HAP-1 (cell line): ENCODE measurements around the gene TEX55.

ENCODE experiments used
- DNase-seq, 2 experiments: peaks; one replicate each; pipeline ENCODE4 v3.0.0-alpha.2; 2016 to 2020; ENCODE audit warnings: low spot score in 2 of 2
- H3K27me3 ChIP-seq: fragments of 250-450 bp; sonication (Bioruptor Pico); 2 replicates; pipeline ENCODE4 v1.5.1; 2020; ENCODE audit warnings: low read depth, mild to moderate bottlenecking, moderate library complexity
- H3K36me3 ChIP-seq: fragments of 250-450 bp; sonication (Bioruptor Pico); replicated peaks from 2 replicates; pipeline ENCODE4 v1.5.1; 2020; ENCODE audit warnings: mild to moderate bottlenecking
- H3K4me1 ChIP-seq: fragments of 250-450 bp; sonication (Bioruptor Pico); 2 replicates; pipeline ENCODE4 v1.5.1; 2020; ENCODE audit warnings: mild to moderate bottlenecking
- H3K4me3 ChIP-seq: fragments of 250-450 bp; sonication (Bioruptor Pico); 2 replicates; pipeline ENCODE4 v1.5.1; 2020; ENCODE audit warnings: mild to moderate bottlenecking, moderate library complexity
- H3K9me3 ChIP-seq: fragments of 250-450 bp; sonication (Bioruptor Pico); 2 replicates; pipeline ENCODE4 v1.5.1; 2020; ENCODE audit warnings: mild to moderate bottlenecking, moderate library complexity
- in situ Hi-C: fragments of 300-500 bp; cut with MboI; formaldehyde crosslinking; loops from 3 replicates; pipeline ENCODE4 v1.14.3; 2020; ENCODE audit warnings: low sequenced_read_pairs, inconsistent platforms, mixed read lengths

The TEX55 gene

GRCh38 chr3:119176778-119177177, 30.8 kb downstream of the TEX55 start:
- no peak for DNase-seq
- Histone ChIP-seq H3K36me3 (no peaks in the 10 kb centered on the region), H3K9me3 (no peaks in the 10 kb centered on the region), H3K4me3 (no peak overlapping the region), H3K4me1 (no peaks in the 10 kb centered on the region), H3K27me3 (no peaks in the 10 kb centered on the region)
- in situ Hi-C loops, result no loop called here

DNA sequence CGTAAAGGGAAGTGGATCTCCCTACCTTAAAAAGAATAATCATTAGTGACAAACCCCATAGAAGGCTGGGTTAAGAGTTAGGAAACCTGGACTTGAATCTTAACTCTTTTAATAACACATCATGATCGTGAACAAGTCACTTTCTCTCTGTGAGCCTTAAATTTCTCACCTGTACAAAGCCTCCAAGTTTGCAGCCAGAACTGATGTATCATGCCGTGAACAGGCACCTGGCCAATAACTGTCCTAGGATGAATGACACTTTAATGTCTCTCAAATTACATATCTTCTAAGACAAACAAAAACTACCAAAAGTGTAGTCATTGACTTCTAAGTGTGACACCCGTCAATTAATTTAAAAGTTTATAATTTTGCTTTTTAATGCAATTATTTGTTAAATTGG, 31.4 kb downstream of the TEX55 start:
- no peaks in the 10 kb centered on the region for H3K36me3 ChIP-seq
- no peaks in the 10 kb centered on the region for H3K27me3 ChIP-seq
- no peak for DNase-seq
- H3K4me3 ChIP-seq, result no peak overlapping the region
- no peaks in the 10 kb centered on the region for H3K9me3 ChIP-seq
- no peaks in the 10 kb centered on the region for H3K4me1 ChIP-seq
- in situ Hi-C loops, result no loop called here

- no peaks in the 10 kb centered on the region for H3K36me3 ChIP-seq
- in situ Hi-C loops, result no loop called here
- H3K4me1 ChIP-seq, result no peaks in the 10 kb centered on the region
Measured at GRCh38 chr3:119181765-119182164, 35.8 kb downstream of the TEX55 start.

DNA sequence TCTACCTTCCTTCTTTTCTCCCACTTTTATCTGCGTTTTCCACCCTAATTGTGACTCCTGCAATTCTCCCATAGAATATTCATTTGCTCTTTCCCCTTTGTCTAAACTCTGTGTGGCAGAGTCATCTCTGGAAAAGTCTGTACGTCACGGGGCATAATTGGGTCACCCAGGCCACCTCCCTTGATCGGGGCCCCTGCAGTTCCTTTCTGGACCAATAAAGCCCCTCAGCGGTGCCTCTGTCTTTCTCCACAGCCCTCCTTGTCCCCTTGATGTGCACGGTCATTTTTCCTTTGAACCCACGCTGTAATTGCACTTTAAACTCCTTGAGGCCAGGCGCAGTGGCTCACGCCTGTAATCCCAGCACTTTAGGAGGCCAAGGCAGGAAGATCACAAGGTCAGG, 38.1 kb downstream of the TEX55 start:
- H3K4me1 ChIP-seq, result no peaks in the 10 kb centered on the region
- in situ Hi-C loops, result no loop called here
- H3K36me3 ChIP-seq, result no peaks in the 10 kb centered on the region

More at GRCh38 chr3:119181765-119182164, 35.8 kb downstream of the TEX55 start:
- no peaks in the 10 kb centered on the region for H3K27me3 ChIP-seq
- H3K4me3 ChIP-seq, result no peak overlapping the region
- no peaks in the 10 kb centered on the region for H3K9me3 ChIP-seq
- DNase-seq, result no peak

GRCh38 chr3:119184796-119185570, 39.0 kb downstream of the TEX55 start:
- Histone ChIP-seq H3K36me3 (no peaks in the 10 kb centered on the region), H3K27me3 (no peaks in the 10 kb centered on the region), H3K4me1 (no peaks in the 10 kb centered on the region), H3K4me3 (no peak overlapping the region), H3K9me3 (no peaks in the 10 kb centered on the region)
- in situ Hi-C loops, result no loop called here
- DNase-seq, result no peak

More for the DNA sequence above, 38.1 kb downstream of the TEX55 start:
- H3K4me3 ChIP-seq, result no peak overlapping the region
- H3K27me3 ChIP-seq, result no peaks in the 10 kb centered on the region
- no peaks in the 10 kb centered on the region for H3K9me3 ChIP-seq
- no peak for DNase-seq

- H3K4me1 ChIP-seq, result no peaks in the 10 kb centered on the region
- H3K36me3 ChIP-seq, result no peaks in the 10 kb centered on the region
- in situ Hi-C loops, result no loop called here
- no peak overlapping the region for H3K4me3 ChIP-seq
- DNase-seq, result no peak
- H3K27me3 ChIP-seq, result no peaks in the 10 kb centered on the region
- no peaks in the 10 kb centered on the region for H3K9me3 ChIP-seq
Measured at GRCh38 chr3:119187266-119187665, 41.3 kb downstream of the TEX55 start.

GRCh38 chr3:119191800-119192199, 45.8 kb downstream of the TEX55 start:
- no peak overlapping the region for H3K4me3 ChIP-seq
- no peak for DNase-seq
- in situ Hi-C loops, result no loop called here
- no peaks in the 10 kb centered on the region for H3K27me3 ChIP-seq
- H3K36me3 ChIP-seq, result no peaks in the 10 kb centered on the region
- H3K9me3 ChIP-seq, result no peaks in the 10 kb centered on the region
- H3K4me1 ChIP-seq, result no peaks in the 10 kb centered on the region

DNA sequence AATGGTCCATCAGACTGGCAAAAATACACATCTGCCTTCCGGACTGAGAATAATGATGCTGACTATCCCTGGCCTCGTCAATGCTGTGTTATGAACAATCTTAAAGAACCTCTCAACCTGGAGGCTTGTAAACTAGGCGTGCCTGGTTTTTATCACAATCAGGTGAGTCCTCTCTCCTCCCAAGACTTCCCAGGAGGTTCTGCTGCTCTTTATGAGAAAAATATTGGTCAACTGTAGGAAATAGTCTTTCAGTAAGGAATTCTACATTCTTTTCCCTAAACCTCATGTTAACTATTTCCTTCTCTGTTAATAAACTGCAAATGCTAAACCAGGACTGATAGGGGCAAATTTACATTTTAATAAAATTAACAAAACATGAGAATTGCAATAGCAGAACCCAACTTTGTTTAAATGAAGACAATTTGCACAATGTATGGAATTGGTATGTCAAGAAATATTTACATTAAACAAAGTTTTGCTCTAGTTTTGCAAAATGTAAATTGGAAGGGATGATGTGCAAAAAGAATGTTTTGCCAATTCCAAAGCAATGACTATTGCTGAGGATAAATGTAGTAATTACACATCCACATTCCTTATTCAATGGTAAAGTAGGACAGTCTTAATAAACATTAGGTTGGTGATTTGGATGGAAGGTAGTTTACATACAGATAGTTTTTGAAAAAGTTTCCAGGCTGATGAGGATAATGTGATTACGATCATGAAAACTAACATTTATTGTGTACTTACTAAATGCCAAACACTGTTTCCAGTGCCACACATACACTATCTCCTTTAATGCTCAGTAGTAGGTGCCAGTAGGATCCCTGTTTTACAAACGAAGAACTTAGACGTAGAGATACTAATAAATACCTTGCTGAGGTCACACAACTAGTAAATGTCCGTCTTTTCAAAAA, 48.5 kb downstream of the TEX55 start:
- in situ Hi-C loops, result no loop called here
- Histone ChIP-seq H3K36me3 (no peaks in the 10 kb centered on the region), H3K9me3 (no peaks in the 10 kb centered on the region), H3K27me3 (no peaks in the 10 kb centered on the region), H3K4me1 (no peaks in the 10 kb centered on the region), H3K4me3 (no peak overlapping the region)
- no peak for DNase-seq

GRCh38 chr3:119195151-119195476, 49.1 kb downstream of the TEX55 start:
- in situ Hi-C loops, result no loop called here
- DNase-seq, result no peak
- H3K27me3 ChIP-seq, result no peaks in the 10 kb centered on the region
- H3K9me3 ChIP-seq, result no peaks in the 10 kb centered on the region
- H3K4me3 ChIP-seq, result no peak overlapping the region
- H3K4me1 ChIP-seq, result no peaks in the 10 kb centered on the region
- H3K36me3 ChIP-seq, result no peaks in the 10 kb centered on the region

DNA sequence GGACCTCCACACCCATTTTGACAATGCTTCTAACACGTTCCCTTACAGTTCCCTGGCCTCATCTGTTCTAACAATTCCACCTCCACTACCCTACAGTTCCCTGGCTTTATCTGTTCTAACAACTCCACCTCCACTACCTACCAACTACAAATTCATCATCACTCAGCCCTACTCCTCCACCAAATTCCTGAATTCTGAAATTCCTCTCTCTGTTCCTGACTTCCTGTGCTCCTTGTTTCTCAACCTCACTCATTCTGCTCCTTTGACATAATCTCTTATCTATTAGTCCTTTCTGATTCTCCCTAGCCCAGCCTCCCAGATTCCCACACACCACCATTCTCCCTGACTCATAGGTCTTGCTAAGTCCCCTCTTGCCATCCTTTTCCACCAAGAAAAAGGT, 49.9 kb downstream of the TEX55 start:
- no peaks in the 10 kb centered on the region for H3K9me3 ChIP-seq
- no peaks in the 10 kb centered on the region for H3K27me3 ChIP-seq
- no peaks in the 10 kb centered on the region for H3K36me3 ChIP-seq
- no peak for DNase-seq
- H3K4me1 ChIP-seq, result no peaks in the 10 kb centered on the region; the same call in 1 of the 2 replicates
- no peak overlapping the region for H3K4me3 ChIP-seq
- in situ Hi-C loops, result no loop called here
